ENCODE results near the gene SH2D4B.
A peak's percentile ranks its signal among the peaks of the same experiment; 100 is the strongest.

GRCh38 chr10:80614576-80615416 is 77.1 kb downstream of the SH2D4B start:
- TF ChIP-seq CTCF (IDR thresholded peaks at IDR 0.05; ENCODE audit: poor library complexity) (peak; percentile 11), EZH2 (IDR thresholded peaks at IDR 0.05; ENCODE audit: borderline replicate concordance) (no peak), EZH2phosphoT487 (IDR thresholded peaks at IDR 0.05; ENCODE audit: low read depth, severe bottlenecking, unreplicated experiment) (no peak)

All from hepatocyte (in vitro differentiated cells).